Measurements from ENCODE around the gene CACNA1D.

DNA sequence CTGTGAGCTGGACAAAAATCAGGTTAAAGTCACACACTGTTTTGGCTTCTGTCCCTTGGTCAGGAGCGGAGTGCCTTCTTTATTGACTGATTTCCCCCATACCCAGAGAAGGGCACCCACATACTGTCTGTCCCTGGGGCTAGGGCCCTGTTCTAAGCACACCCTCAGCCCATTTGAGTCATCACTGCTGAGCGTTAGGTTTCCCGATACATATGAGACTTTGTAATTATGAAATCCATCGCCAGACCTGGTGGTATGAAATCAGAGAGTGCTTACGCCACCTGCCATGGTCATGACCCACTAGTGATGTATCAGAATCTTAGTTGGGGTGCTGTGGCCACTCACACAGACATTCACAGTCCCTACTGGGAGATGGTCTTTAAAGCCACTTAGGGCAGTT is 255.0 kb downstream of the CACNA1D start:
- TF ChIP-seq ARNT (IDR thresholded peaks at IDR 0.05): no peak
- no peak for TF ChIP-seq SP1 (IDR thresholded peaks at IDR 0.05)
- TF ChIP-seq FOXM1 (IDR thresholded peaks at IDR 0.05; ENCODE audit: borderline replicate concordance): no peak
- TF ChIP-seq BHLHE40 (IDR thresholded peaks at IDR 0.05; ENCODE audit: borderline replicate concordance): no peak
- TF ChIP-seq FOXA1 (IDR thresholded peaks at IDR 0.05): no peak
- no peak for TF ChIP-seq SUZ12 (IDR thresholded peaks at IDR 0.05)
- TF ChIP-seq L3MBTL2 (conservative IDR thresholded peaks at IDR 0.05): no peak
- no peak for TF ChIP-seq TARDBP (IDR thresholded peaks at IDR 0.05)
- TF ChIP-seq NFRKB (IDR thresholded peaks at IDR 0.05): no peak
- no peak for TF ChIP-seq ELF4 (IDR thresholded peaks at IDR 0.05)
- no peak for TF ChIP-seq ZNF384 (IDR thresholded peaks at IDR 0.05)
- no peak for TF ChIP-seq LEF1 (IDR thresholded peaks at IDR 0.05; ENCODE audit: borderline replicate concordance)
- no peak for TF ChIP-seq HDGF (IDR thresholded peaks at IDR 0.05; ENCODE audit: borderline replicate concordance)

Data from HEK293T (cell line).